Endothelial cell of umbilical vein (primary cell): Measurements from ENCODE around the gene BCL7C.

Experiments used
- CTCF ChIP-seq, 2 donors: IDR thresholded peaks; 1 replicate in 1 of 2; 2 replicates in 1 of 2; pipeline ENCODE4 v1.5.1; 2011; ENCODE audit warnings: low read length in 2 of 2, mild to moderate bottlenecking in 2 of 2, moderate library complexity in 2 of 2, control low read depth in 1 of 2, inconsistent platforms in 1 of 2, low read depth in 1 of 2; ENCODE audit not compliant: insufficient read depth in 1 of 2; ENCODE audit errors: extremely low read depth in 1 of 2
- EZH2 ChIP-seq: IDR thresholded peaks from 2 replicates; pipeline ENCODE4 v1.6.1; 2012; ENCODE audit warnings: borderline replicate concordance, low read depth, mild to moderate bottlenecking, moderate library complexity, low read length, inconsistent platforms; ENCODE audit not compliant: severe bottlenecking
- FOS ChIP-seq: IDR thresholded peaks from 2 replicates; pipeline ENCODE4 v1.6.1; 2011; ENCODE audit warnings: mild to moderate bottlenecking, low read length, moderate library complexity, borderline replicate concordance; ENCODE audit not compliant: insufficient read depth
- GATA2 ChIP-seq: IDR thresholded peaks from 2 replicates; pipeline ENCODE4 v1.7.0; 2011; ENCODE audit warnings: low read depth, mild to moderate bottlenecking, moderate library complexity, mixed read lengths, low read length; ENCODE audit not compliant: insufficient read length, insufficient read depth
- JUN ChIP-seq: IDR thresholded peaks from 2 replicates; pipeline ENCODE4 v1.6.1; 2011; ENCODE audit warnings: borderline replicate concordance, low read depth; ENCODE audit not compliant: insufficient read length, insufficient read depth
- MYC ChIP-seq: IDR thresholded peaks from one replicate; pipeline ENCODE4 v1.6.1; 2011; ENCODE audit warnings: mild to moderate bottlenecking, low read depth, low read length
- POLR2A ChIP-seq: IDR thresholded peaks from 2 replicates; pipeline ENCODE4 v1.6.1; 2012; ENCODE audit warnings: low read depth, mild to moderate bottlenecking, control low read depth, low read length
- POLR2AphosphoS5 ChIP-seq: IDR thresholded peaks from 2 replicates; pipeline ENCODE4 v1.6.1; 2012; ENCODE audit warnings: low read depth, mild to moderate bottlenecking, control low read depth, low read length, moderate library complexity; ENCODE audit not compliant: insufficient read depth
- TF ChIP-seq, protein P1 (sequence below): IDR thresholded peaks from 2 replicates; pipeline ENCODE4 v1.6.1; 2011; ENCODE audit not compliant: insufficient read depth, insufficient read length

- no peak for TF ChIP-seq JUN
- no peak for TF ChIP-seq CTCF (IDR thresholded peaks at IDR 0.05; ENCODE audit: extremely low read depth in 1 of 2, insufficient read depth in 1 of 2, low read depth in 1 of 2, low read length in 2 of 2)
- TF ChIP-seq, protein P1, sequence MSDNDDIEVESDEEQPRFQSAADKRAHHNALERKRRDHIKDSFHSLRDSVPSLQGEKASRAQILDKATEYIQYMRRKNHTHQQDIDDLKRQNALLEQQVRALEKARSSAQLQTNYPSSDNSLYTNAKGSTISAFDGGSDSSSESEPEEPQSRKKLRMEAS: no peak
- no peak for TF ChIP-seq EZH2
- TF ChIP-seq POLR2A: no peak
- TF ChIP-seq POLR2AphosphoS5: no peak
- TF ChIP-seq GATA2: no peak
- no peak for TF ChIP-seq MYC
- TF ChIP-seq FOS: no peak
Observed at GRCh38 chr16:30853758-30854157, 40.1 kb downstream of the BCL7C start.
